Stimulated activated CD4-positive, alpha-beta T cell treated with anti-CD3 and anti-CD28 coated beads, Interleukin-12 subunit alpha, Interleukin-12 subunit beta, amount 100 ng/mL, for 48 hours (primary cell): ENCODE data around the gene AFF2.
"Not testable (repeated sequence)": the region's sequence is repeated elsewhere in the genome, so short reads cannot be mapped to it uniquely, and the experiment has no call there.

Source experiments
- DNase-seq, 3 donors: peaks; one replicate each; pipeline ENCODE4 v3.0.0-alpha.2; 2020; ENCODE audit warnings: low read depth in 2 of 3, low spot score in 1 of 3

AFF2 gene

DNA sequence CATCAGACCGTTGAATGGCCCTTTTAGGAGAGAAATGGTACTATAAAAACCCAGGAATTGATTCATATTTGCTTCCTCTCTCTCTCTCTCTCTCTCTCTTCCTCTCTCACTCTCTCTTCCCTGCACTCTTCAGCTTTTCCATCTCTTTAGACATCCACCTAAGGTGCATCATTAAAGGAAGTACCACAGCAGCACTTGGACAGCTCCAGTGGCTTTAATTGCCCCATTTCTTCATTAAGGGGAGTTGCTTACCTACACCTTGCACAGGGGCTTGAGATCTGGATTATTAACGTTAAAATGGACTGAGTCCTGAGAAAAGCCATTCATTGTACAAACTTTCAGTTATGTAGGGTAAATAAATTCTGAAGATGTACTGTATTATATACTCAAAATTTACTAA lies 323.6 kb downstream of the AFF2 start:
- no peak for DNase-seq

DNA sequence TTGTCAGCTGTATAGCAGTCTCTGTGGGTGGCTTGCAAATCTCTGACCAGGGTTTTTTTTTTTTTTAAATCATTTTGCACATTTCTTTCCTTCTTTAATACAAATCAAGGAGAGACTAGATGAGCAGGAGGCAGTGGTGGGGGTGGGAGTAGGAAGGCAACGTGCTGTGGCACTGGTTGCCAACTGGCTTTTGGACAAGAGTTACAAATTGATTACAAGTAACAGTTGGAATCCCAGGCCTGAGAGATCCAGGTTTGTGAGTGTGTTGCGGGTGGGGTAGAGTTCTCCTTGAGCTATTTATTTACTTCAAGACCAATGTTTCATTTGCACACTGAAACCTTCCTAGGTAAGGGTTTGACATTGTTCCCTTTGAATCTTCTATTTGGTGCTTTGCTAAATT lies 325.3 kb downstream of the AFF2 start:
- no peak for DNase-seq

GRCh38 chrX:148836741-148837140 lies 336.3 kb downstream of the AFF2 start:
- DNase-seq, result no peak

DNA sequence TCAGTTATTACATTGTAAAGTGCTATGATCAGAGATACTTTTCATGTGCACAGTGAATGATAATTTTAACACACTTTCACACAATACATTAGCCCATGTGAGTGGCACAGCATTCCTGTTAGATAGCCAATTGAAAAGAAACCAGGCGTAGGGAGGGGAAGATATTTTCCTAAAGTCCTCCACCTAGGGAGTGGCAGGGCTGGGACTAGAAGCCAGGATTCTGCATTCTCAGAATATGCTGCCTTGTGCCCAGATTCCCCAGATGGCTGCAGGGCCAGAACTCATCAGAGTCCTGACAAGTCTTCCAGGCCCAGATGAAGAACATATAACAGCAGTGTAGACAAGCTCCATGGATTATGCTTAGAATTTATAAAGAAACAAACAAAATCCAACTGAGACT lies 350.2 kb downstream of the AFF2 start:
- DNase-seq, result no peak

- no peak for DNase-seq
Observed at GRCh38 chrX:148854306-148854705, 353.9 kb downstream of the AFF2 start.

GRCh38 chrX:148856505-148856904 lies 356.1 kb downstream of the AFF2 start:
- DNase-seq, result no peak

DNA sequence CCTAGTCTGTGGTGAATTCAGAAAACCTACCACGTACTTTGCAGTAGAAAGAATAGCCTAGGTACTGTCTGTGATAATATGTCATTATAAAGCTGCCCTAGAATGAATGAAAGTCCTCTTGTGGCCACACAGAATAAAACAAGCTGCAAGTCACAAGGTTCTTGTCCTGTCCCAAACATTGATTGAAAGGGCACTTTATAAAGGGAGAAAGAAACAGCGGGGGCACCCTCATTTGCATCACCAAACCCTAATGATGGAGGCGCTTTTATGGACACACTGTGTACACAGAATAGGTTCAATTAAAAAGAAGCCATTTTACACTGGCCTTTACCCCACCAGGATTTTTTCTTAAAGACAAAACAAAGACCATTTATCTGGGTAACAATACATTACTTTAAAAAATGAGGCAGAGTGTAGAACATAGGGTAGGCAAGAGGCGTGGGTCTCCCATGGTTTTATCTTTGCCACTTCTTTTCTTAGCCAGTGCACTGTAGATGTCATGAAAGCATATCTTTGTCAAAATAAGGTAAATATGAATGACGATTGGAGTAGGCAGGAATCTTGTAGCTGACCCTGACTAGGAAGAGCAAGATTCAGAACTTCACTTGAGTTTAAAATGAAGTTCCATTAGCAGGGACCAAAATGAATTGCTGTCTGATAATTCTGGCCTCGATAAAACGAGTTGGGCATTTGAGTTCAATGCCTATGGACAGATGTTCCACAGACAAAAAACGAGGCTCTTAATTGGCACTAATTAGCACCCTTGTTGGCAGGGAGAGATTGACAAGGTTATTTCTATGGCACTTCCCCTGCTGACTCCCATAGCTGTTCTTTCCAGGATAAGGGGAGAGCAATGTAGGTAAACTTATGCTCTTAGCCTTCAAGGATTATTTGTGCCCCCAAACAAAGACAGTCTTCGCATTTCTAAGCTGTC lies 365.1 kb downstream of the AFF2 start:
- no peak for DNase-seq

GRCh38 chrX:148867596-148867995 lies 367.2 kb downstream of the AFF2 start:
- no peak for DNase-seq

- no peak for DNase-seq
Observed at GRCh38 chrX:148871422-148872160, 371.2 kb downstream of the AFF2 start.

DNA sequence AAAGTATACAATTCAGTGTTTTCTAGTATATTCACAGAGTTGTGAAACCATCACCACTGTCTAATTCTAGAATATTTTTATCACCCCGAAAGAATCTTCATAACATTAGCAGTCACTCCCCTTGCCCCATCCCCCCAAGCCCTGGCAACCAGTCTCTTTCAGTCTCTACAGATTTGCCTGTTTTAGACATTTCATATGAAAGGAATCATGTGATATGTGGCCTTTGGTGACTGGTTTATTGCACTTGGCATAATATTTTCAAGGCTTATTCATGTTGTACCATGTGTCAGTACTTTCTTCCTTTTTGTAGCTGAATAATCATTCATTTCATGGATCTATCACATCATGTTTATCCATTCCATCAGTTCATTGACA lies 371.7 kb downstream of the AFF2 start:
- DNase-seq, result no peak

- DNase-seq, result no peak
Observed at GRCh38 chrX:148872881-148873280, 372.5 kb downstream of the AFF2 start.

- no peak for DNase-seq
Observed at GRCh38 chrX:148874636-148875246, 374.3 kb downstream of the AFF2 start.

GRCh38 chrX:148878371-148878770 lies 378.0 kb downstream of the AFF2 start:
- no peak for DNase-seq

DNA sequence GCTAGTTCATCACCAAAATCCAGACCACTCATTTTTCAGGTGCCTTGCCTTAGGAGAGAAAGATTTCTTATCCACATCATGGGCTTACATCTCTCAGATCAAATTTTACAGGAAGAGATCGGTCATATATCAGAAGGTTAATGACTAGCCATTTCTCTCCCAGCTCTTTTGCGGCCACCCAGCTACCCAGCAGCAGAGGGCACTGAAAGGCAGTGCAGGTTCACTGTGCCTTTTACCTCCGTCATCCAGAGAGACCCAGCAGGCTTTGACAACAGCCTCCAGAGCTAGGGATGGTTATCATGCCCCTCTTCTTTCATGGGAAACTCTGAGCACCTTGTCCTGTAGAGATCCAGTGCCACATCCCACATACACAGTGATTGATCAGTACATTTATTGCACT lies 384.8 kb downstream of the AFF2 start:
- no peak for DNase-seq

- DNase-seq, result no peak
Observed at GRCh38 chrX:148893395-148893794, 393.0 kb downstream of the AFF2 start.

DNA sequence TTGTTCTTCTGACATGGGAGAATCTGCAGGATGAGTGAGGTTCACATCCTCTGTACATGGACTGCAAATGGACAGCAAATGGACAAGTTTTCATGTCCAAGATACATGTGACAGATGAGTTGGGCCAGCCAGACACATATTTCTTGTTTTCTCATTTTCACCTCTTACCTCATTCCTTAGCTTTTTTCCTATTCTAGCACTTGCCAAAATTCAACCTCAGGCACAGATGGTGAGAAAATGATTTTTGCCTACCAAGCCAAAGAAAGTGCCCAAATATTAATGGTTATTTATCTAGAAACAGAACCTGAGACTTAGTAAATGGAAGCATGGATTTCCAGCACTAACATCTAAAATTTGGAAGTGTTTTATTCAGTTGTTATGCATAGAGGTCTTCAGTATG lies 402.2 kb downstream of the AFF2 start:
- DNase-seq, result no peak

GRCh38 chrX:148903176-148903575 lies 402.8 kb downstream of the AFF2 start:
- no peak for DNase-seq

- DNase-seq, result no peak
Observed at GRCh38 chrX:148904421-148905111, 404.1 kb downstream of the AFF2 start.

DNA sequence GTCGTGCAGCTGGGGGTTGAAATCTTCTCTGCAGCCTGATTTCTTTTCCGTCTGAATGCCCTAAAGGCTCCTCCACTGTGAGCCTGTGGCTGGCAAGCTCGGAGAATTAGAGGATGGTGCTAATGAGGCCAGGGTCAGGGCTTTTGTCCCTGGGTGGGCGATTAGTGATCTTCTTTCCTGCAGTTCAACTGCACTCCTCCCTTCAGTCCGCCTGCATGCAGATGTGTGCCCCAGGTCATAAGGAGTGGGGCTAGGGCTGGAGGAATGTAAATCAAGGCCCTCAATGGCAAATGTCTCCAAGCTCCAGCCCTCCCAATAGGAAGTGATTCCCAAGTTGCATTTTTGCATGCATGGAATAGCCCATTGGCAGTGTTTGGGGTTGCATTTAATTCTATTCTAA lies 405.0 kb downstream of the AFF2 start:
- no peak for DNase-seq

DNA sequence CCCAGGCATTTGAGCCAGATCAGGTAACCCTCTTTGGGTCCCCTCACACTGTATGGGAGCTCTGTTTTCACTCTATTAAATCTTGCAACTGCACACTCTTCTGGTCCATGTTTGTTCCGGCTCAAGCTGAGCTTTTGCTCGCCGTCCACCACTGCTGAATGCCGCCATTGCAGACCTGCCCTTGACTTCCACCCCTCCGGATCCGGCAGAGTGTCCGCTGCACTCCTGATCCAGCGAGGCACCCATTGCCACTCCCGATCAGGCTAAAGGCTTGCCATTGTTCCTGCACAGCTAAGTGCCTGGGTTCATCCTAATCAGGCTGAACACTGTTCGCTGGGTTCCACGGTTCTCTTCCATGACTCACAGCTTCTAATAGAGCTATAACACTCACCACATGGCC lies 406.2 kb downstream of the AFF2 start:
- DNase-seq, result not testable (repeated sequence)

GRCh38 chrX:148909758-148910157 lies 409.3 kb downstream of the AFF2 start:
- DNase-seq, result no peak
